Measurements from ENCODE around the gene SMIM9. TPM values are rescaled to one million over a fixed set of nuclear protein-coding genes. Genes with fewer than 3 reads are reported as not detected.

SMIM9 gene
- polyA plus RNA-seq, 3 donors, result not detected

DNA sequence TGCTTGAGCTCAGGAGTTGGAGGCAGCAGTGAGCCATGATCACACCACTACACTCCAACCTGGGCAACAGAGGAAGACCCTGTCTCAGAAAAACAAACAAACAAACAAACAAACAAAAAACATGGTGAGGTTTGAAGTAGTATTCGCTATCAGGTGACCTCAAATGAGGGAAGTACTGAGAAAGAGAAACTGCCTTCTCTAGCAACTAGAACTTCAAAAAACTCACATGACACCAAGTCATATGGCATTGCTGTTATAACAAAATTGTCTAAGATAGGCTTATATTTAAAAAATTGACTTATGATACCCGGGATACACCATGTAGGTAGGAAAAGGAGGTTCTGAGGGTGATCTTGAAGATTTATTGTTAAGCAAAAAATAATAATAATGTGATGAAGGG, 39.4 kb downstream of the SMIM9 start:
- H3K27ac ChIP-seq (ENCODE audit: low read depth, low read length), result no peak overlapping the region
- 61 to 98% (median 76%) methylated on average over 2 of the region's 2 CpGs for WGBS, 3 donors

DNA sequence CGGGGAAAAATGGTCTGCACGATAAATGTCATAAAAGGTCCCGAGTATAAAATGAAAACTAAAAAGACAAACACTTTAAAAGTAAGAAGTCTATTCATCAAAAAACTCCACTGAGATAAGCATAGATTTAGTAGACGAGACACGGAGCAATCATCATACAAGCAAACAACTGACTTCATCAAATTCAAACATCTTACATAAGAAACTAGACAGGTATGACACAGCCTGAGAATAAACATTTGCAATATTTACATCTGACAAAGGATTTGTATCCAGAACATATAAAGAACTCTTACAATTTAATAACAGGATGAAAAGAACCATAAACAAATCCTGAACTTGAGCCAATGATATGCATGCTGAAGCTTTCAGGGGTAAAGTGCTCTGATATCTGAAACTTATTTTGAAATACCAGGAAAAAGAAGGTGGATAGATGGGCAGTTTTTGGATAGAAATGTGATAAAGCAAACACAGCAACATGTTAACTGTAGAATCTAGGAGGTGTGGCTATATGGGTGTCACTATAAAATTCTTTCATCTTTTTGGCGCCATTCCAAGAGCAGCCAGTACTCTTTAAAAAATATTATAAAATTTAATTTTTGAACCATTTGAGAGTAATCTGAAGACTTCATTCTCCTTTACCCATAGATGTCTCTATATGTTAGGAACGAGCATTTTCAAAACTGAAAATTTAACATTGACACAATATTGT, 41.2 kb downstream of the SMIM9 start:
- WGBS, 3 donors, result 60 to 95% (median 84%) methylated on average over 7 of the region's 7 CpGs
- H3K27ac ChIP-seq (ENCODE audit: low read depth, low read length), result no peak overlapping the region

DNA sequence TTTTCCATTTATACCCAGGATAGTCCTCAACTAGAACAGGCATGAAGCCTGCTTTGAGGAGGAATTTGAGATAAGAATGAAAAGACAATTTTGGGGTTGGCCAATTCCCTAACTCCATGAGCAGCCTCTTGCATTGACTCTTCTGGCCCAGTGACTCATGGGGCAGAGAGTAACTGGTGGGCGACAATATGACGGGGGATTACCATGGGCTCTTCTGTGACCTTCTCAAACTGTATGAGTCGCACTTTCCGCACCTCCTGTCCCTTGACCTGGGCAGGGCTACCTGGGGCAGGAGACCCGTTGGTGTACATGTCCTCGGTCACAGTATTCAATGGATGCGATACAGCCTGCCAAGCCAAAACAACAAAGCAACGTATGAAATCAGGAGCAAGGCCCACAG, 42.5 kb downstream of the SMIM9 start:
- no peak overlapping the region for H3K27ac ChIP-seq (ENCODE audit: low read depth, low read length)
- WGBS, 3 donors, result 91 to 96% (median 94%) methylated on average over 8 of the region's 8 CpGs

DNA sequence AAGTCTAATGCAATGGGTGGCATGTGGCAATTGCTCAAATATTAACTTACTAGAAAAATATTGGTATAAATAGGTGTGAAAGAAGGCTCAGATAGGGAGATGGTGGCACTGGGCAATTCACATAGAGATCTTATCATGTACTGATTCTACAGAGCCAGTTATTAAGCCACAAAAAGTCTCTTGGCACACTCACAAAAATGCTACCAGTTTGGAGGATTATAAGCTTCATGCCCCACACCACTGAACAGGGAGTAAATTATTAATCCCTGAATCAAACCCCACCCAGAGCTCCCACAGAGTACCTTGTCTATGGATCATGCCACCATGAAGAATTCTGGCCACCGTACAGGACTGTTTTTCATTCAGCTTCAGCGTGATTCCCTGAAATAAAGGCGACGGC, 43.0 kb downstream of the SMIM9 start:
- WGBS, 3 donors, result 57 to 84% (median 70%) methylated on average over 4 of the region's 4 CpGs
- no peak overlapping the region for H3K27ac ChIP-seq (ENCODE audit: low read depth, low read length)

DNA sequence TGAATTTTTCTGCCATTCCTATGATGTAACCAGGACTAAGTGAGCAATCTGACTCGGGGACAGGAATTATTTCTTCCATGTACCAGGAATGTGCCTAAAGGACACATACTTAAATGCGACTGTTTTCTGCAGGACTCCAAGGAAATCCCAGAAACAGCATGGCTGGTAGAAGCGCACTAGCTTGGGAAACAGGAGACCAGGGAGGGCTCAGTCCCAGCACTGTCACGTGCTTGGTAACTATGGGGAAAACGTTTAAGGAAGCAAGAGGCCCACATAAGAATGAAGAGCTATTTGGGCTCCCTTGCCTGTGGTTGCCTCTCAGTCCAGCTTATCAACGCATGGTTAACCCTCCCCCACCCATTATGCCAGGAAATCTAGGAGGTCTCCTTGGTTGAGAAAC, 48.7 kb downstream of the SMIM9 start:
- 46 to 63% (median 53%) methylated on average over 6 of the region's 6 CpGs for WGBS, 3 donors
- no peak overlapping the region for H3K27ac ChIP-seq (ENCODE audit: low read depth, low read length)

DNA sequence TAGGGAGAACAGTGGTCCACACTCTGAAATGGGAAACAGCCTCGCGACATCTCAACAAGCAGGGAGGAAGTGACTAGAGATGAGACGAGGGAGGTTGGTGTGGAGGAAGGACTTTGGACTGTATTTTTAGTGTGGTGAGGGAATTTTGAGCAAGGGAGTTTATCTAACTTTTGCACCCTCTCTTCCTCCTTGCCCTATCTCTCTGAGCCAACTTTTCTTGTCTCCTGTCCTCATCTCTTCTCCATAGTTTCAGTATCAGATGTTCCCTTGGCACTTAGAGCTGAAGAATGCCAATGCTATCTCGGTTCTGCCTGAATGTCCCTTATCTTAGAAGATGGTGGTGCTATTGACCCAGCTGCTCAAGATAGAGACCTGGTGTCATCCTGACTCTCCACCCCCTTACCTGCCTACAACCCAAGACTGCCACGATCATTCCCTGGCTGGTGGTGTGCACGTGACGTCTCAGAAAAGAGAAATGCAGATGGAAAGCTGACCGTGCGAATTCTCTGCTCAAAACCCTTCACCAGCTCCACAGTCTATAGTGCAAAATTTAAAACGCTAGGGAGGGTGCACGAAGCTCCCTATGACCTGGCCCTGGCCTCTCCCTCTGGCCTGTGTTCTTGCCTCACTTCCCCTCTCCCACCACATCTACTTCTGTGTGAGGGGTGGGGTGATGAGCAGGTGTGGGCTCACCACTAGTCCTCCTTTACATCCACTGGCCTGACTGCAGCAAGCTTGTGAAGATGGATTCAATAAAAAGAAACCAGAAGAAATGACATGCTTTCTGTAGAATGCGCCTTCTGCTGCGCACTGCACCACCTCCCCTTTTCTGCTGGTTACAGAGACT, 50.1 kb downstream of the SMIM9 start:
- 65 to 91% (median 67%) methylated on average over 10 to 13 of the region's 13 CpGs for WGBS, 3 donors
- H3K27ac ChIP-seq (ENCODE audit: low read depth, low read length), result no peak overlapping the region

DNA sequence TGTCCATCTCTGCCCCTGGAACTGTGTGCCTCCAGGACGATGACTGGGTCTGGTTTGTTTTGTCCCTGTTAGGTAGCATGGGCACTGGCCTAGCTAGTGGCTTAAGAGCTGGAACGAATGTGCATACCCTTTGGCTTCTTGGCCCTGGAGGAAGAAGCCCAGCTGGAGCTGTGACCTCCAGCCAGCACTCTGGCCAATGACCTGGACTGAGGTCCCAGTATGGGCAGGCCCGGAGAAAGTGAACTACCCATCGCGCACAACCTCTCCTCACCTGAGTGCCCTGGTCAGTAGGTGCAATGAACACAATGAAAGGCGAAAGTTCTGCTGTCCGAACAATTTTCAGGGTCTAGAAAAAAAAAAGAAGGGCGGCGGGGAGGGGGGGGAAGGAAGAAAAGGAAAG, 53.5 kb downstream of the SMIM9 start:
- H3K27ac ChIP-seq (ENCODE audit: low read depth, low read length), result no peak overlapping the region
- 83 to 96% (median 93%) methylated on average over 9 of the region's 9 CpGs for WGBS, 3 donors

DNA sequence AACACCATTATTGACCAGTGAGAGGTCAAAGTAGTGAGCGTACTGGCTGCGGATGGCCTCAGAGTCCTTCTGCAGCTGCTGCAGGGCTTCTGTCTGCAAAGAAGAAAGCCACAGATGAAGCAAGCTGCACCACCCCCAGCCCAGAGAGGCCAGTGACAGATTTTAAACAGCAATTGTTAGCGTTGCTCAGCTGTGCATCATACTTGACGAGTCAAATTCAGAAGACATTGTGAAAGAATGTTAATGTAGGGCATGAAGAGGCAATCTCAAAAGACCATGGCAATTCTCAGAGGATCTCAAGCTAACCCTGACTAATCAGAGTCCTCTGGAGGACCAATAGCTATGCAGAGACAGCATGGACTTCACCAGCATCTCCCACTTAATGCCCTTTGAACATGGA, 55.2 kb downstream of the SMIM9 start:
- no peak overlapping the region for H3K27ac ChIP-seq (ENCODE audit: low read depth, low read length)
- 77 to 87% (median 79%) methylated on average over 4 of the region's 4 CpGs for WGBS, 3 donors

DNA sequence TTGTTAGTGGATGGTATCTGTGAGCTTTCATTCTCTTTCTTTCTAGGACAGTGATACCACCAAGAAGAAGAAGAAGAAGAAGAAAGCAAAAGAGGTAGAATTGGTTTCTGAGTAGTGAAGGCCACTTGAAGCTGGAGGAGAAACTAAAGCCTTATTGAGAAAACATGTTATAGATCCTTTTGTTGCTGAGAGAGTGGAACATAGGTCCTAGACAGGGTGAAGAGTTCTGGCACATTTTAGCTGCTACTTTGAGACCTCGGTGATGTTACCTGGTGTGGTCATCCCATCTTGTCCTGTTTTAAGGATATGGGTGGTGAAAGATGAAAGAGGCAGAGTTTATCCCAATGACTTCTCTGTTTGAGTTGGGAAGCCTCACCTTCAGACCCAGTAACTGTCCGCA, 57.7 kb downstream of the SMIM9 start:
- H3K27ac ChIP-seq (ENCODE audit: low read depth, low read length), result no peak overlapping the region
- 88 to 95% (median 93%) methylated on average over 2 of the region's 2 CpGs for WGBS, 3 donors

DNA sequence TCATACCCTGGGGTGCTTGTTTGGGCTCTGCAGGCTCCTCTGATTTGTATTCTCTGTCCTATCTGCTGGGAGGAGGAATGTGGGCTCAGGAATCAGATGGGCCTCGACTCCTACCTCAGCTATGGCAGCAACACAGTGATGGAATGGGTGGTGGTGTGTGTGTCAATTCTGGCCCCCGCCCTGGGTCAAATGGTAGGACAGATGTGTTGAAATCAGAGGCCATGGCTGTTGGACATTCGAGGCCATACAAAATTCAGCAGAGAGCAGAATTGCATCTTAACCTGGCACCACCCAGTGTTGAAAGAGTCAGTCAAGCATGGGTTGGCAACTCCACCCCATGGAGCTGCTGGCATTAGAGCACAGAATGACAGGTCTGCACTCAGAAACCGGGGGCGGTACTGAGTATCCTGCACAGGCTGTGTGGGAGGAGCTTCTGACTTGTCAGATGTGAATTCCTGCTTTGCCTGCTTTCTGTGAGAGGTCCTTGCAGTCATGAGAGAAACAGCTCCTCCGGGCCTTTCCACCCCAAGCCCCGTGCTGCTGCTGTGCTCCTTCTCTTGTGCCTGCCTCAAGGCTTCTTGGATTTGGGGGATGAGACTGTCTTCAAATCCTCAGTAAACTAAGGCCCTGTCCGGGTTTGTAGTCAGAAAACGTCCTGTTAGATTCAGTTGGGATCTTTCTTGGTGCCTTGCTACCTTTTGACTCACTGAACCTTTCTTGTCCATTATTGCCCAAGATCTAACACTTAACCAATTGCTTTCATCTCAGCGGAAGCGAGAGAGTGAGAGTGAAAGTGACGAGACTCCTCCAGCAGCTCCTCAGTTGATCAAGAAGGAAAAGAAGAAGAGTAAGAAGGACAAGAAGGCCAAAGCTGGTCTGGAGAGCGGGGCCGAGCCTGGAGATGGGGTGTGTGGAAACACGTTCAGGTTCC, 58.8 kb downstream of the SMIM9 start:
- WGBS, 3 donors, result 76 to 79% (median 79%) methylated on average over 15 of the region's 15 CpGs
- no peak overlapping the region for H3K27ac ChIP-seq (ENCODE audit: low read depth, low read length)

DNA sequence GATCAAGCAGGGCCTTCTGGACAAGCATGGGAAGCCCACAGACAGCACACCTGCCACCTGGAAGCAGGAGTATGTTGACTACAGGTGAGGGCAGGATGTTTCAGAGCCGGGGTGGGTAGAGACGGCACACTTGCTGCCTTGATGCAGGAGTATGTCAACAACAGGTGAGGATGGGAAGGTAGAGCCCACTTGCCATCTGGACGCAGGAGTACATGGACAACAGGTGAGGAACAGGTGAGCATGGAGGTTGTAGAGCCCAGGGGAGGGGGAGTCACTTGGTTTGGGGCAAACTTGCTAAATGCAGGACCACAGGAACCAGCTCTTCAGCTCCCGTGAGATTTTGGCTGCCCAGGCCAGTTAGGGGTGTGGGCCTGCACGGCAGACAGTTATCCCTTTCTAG, 59.8 kb downstream of the SMIM9 start:
- no peak overlapping the region for H3K27ac ChIP-seq (ENCODE audit: low read depth, low read length)
- 71 to 85% (median 78%) methylated on average over 5 of the region's 5 CpGs for WGBS, 3 donors

Other genes starting within 250 kb of the SMIM9 start
- under 1 TPM in 1 of 3 donors, not detected in 2; 0.51 TPM for gene CTAG1A, start 249.5 kb downstream of the SMIM9 start, polyA plus RNA-seq
- gene CTAG1B, start 215.4 kb downstream of the SMIM9 start, polyA plus RNA-seq, result under 1 TPM in 1 of 3 donors, not detected in 2; 0.59 TPM
- 1 to 10 TPM in 1 of 3 donors, not detected in 2; 8.5 TPM for gene CTAG2, start 181.1 kb downstream of the SMIM9 start, polyA plus RNA-seq
- gene GAB3, start 83.6 kb downstream of the SMIM9 start, polyA plus RNA-seq, result 1 to 10 TPM in 2 of 3 donors, under 1 TPM in 1; 0.85 to 2.9 (median 2.7) TPM
- gene DKC1, start 71.8 kb downstream of the SMIM9 start, polyA plus RNA-seq, result 10 to 100 TPM; 21.1 to 41.8 (median 26.5) TPM
- 10 to 100 TPM; 15.3 to 36.1 (median 29.2) TPM for gene MPP1, start 29.2 kb downstream of the SMIM9 start, polyA plus RNA-seq
- gene F8A1, start 51.7 kb upstream of the SMIM9 start, polyA plus RNA-seq, result 10 to 100 TPM; 12.4 to 31.6 (median 29.7) TPM
- 10 to 100 TPM in 2 of 3 donors, 1 to 10 TPM in 1; 5.1 to 26.7 (median 25.8) TPM for gene F8, start 188.1 kb upstream of the SMIM9 start, polyA plus RNA-seq
- 100 to 1,000 TPM; 106 to 176 (median 145) TPM for gene FUNDC2, start 192.2 kb upstream of the SMIM9 start, polyA plus RNA-seq
- 10 to 100 TPM in 2 of 3 donors, 1 to 10 TPM in 1; 9.5 to 21.5 (median 12.6) TPM for gene CMC4, start 236.5 kb upstream of the SMIM9 start, polyA plus RNA-seq
- 10 to 100 TPM; 10.1 to 31.0 (median 11.0) TPM for gene MTCP1, start 236.5 kb upstream of the SMIM9 start, polyA plus RNA-seq
- gene BRCC3, start 236.8 kb upstream of the SMIM9 start, polyA plus RNA-seq, result 10 to 100 TPM in 1 of 3 donors, 1 to 10 TPM in 2; 7.7 to 10.1 (median 7.8) TPM

Measured in adipose tissue (tissue), 3 donors.